Mucosa of rectum (tissue), 2 donors: ENCODE results near the gene DDI2.

Experiments
- H3K27ac ChIP-seq, 2 donors: one replicate each; pipeline ENCODE4 v1.7.0; 2013; ENCODE audit warnings: inconsistent platforms in 2 of 2, low read depth in 2 of 2, low read length in 2 of 2
- H3K27me3 ChIP-seq, 2 donors: one replicate each; pipeline ENCODE4 v1.7.0; 2013; ENCODE audit warnings: low read length in 2 of 2; ENCODE audit not compliant: control insufficient read depth in 2 of 2, insufficient read depth in 2 of 2
- H3K36me3 ChIP-seq, 2 donors: one replicate each; pipeline ENCODE4 v1.7.0; 2013; ENCODE audit warnings: low read length in 2 of 2; ENCODE audit not compliant: control insufficient read depth in 2 of 2, insufficient read depth in 2 of 2
- H3K4me1 ChIP-seq, 2 donors: one replicate each; pipeline ENCODE4 v1.7.0; 2013; ENCODE audit warnings: low read length in 2 of 2, mild to moderate bottlenecking in 1 of 2; ENCODE audit not compliant: control insufficient read depth in 2 of 2, insufficient read depth in 2 of 2
- H3K4me3 ChIP-seq, 2 donors: one replicate each; pipeline ENCODE4 v1.7.0; 2013; ENCODE audit warnings: low read length in 2 of 2
- H3K9ac ChIP-seq, 2 donors: one replicate each; pipeline ENCODE4 v1.7.0; 2013; ENCODE audit warnings: low read length in 2 of 2, low read depth in 1 of 2, mild to moderate bottlenecking in 1 of 2
- H3K9me3 ChIP-seq, 2 donors: one replicate each; pipeline ENCODE4 v1.7.0; 2013; ENCODE audit warnings: low read length in 2 of 2; ENCODE audit not compliant: control insufficient read depth in 2 of 2
- donor health status: healthy.
- donor health status: Normal muscosa, but diverticular disease.

Gene DDI2

DNA sequence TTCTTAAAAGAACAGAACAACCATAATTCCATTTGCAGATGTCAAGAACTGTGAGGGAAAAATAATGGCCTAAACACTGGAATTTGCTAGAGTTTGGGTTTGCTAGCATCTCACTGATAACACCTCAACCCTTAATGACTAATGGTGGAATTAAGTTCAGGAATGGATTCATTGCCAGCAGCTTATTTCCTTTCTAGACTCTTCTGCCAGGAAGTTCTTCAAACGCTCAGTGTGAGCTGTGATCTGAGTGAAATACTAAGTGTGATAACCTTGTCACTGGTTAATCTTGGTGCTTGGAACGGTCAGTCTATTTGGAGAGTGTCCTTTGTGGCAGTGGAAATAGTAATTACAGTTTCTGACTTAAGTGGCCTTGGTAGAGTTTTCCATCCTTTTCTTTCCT lies 45.2 kb downstream of the DDI2 start:
- no peak overlapping the region for H3K27ac ChIP-seq

DNA sequence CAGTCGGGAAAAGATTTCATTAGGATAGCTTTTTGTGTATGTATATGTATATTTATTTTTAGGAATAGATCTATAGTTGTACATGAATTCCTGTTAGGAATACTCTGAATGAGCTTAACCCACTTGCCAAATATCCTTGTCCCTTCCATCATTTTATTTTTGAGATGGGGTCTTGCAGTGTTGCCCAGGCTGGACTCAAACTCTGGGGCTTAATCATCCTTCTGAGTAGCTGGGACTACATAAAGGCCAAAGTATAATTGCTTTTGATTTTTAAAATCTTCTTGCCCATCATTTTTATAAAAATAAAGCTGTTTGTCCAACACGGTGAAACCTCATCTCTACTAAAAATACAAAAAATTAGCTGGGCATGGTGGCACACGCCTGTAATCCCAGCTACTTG lies 46.7 kb downstream of the DDI2 start:
- Histone ChIP-seq H3K36me3 (peaks cover 30 to 39% of the 10 kb centered on the region in 2 donors), H3K4me1 (peaks cover 0 to 2% of the 10 kb centered on the region in 2 donors), H3K9ac (no peak overlapping the region), H3K9me3 (no peaks in the 10 kb centered on the region), H3K4me3 (no peak overlapping the region), H3K27me3 (no peaks in the 10 kb centered on the region), H3K27ac (no peak overlapping the region)

More for the DNA sequence above, 45.2 kb downstream of the DDI2 start:
- no peak overlapping the region for H3K9ac ChIP-seq
- H3K4me3 ChIP-seq: no peak overlapping the region
- H3K4me1 ChIP-seq: no peaks in the 10 kb centered on the region
- H3K27me3 ChIP-seq: no peaks in the 10 kb centered on the region
- H3K9me3 ChIP-seq: no peaks in the 10 kb centered on the region
- H3K36me3 ChIP-seq: peaks cover 30 to 40% of the 10 kb centered on the region in 2 donors

DNA sequence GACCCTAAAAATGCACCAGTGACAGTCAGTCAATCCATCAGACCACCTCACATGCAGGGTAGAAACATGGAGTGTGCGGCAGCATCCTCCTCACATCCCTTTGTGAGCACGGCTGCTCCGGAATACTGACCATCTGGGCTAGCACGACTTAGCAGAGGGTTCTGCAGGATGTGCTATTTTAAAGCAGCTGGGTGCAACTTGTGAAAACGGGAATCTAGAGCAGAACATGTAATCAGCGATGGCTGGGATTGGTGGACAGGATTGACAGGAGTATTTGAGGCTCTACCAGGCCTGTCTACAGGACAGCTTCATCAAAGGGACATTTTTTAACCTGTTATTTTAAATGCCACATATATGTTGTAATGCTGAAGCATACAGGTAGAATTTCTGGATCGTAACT lies 50.1 kb downstream of the DDI2 start:
- Histone ChIP-seq H3K4me3 (no peak overlapping the region), H3K36me3 (peaks cover 3 to 5% of the 10 kb centered on the region in 2 donors), H3K27me3 (no peaks in the 10 kb centered on the region), H3K27ac (no peak overlapping the region), H3K9ac (no peak overlapping the region), H3K4me1 (peaks cover 0 to 2% of the 10 kb centered on the region in 2 donors), H3K9me3 (no peaks in the 10 kb centered on the region)

DNA sequence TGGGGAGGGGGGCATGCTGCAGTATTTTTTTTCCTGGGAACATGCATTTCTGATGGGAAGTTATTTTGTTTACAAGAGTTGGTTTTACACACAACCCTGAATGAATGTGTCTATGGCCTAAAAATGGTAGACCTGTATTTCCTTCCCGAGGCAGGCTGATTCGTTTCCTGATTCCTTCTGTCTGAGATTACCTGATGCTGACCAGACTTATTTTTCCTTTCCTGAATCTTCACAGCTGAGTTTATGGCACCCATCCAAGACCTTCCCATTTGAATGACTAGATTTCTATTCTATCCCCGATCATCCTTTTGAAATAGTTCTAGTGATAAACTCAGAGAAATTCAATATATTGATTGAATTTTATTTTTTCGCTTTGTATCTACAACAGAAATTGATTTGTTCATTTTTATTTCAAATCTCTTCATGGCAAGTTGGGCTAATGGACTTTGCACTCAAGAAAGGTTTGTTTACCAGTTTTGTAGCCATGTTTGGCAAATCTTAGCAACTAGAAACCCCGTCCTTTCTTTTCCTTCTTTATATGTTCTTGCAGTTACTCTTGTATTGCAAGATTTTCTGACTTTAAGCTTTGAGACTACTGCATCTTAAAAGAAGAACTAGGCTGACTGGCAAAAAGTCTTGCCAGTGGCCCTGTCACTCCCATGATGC lies 51.0 kb downstream of the DDI2 start:
- no peaks in the 10 kb centered on the region for H3K27me3 ChIP-seq
- no peaks in the 10 kb centered on the region for H3K9me3 ChIP-seq
- H3K9ac ChIP-seq: no peak overlapping the region
- peaks cover 0 to 2% of the 10 kb centered on the region in 2 donors for H3K4me1 ChIP-seq
- H3K27ac ChIP-seq: no peak overlapping the region
- no peak overlapping the region for H3K4me3 ChIP-seq
- peaks cover 0 to 2% of the 10 kb centered on the region in 2 donors for H3K36me3 ChIP-seq

DNA sequence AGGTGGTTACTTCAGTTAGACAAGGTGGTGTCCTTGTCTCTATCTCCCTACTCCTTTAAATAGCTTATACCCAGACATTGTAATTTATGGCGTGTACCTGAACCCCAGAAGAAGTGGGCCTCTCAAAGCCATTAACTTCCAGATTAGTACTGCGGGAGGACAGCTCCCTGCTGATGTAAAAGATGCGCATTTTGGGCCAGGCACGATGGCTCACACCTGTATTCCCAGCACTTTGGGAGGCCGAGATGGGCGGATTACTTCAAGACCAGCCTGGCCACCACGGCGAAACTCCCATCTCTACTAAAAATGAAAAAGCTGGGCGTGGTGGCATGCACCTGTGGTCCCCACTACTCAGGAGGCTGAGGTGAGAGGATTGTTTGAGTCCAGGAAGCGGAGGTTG lies 51.8 kb downstream of the DDI2 start:
- Histone ChIP-seq H3K27ac (no peak overlapping the region), H3K4me1 (peaks cover 0 to 2% of the 10 kb centered on the region in 2 donors), H3K36me3 (peaks cover 0 to 2% of the 10 kb centered on the region in 2 donors), H3K4me3 (no peak overlapping the region), H3K9ac (no peak overlapping the region), H3K27me3 (no peaks in the 10 kb centered on the region), H3K9me3 (no peaks in the 10 kb centered on the region)

DNA sequence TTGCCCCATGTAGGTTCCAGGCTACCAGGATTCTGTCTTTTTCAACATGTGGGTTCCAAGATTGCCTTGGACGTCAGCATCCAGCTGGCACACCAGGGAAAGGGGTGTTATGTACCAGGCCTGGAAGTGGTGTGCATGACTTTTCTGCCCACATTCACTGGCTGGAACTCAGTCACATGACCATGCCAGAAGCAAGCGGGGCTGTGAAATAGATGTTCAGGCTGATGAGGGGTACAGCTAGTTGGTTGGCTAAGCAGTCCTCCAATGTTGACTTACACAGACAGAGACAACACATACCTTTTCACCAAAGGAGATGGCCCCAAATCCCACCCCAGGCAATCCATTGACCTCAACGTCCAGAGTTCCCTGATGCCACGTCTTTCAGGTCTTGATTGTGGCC lies 52.6 kb downstream of the DDI2 start:
- no peak overlapping the region for H3K27ac ChIP-seq
- peaks cover 0 to 2% of the 10 kb centered on the region in 2 donors for H3K36me3 ChIP-seq
- H3K27me3 ChIP-seq: no peaks in the 10 kb centered on the region
- no peak overlapping the region for H3K4me3 ChIP-seq
- no peak overlapping the region for H3K9ac ChIP-seq
- H3K4me1 ChIP-seq: peaks cover 0 to 2% of the 10 kb centered on the region in 2 donors
- H3K9me3 ChIP-seq: no peaks in the 10 kb centered on the region

DNA sequence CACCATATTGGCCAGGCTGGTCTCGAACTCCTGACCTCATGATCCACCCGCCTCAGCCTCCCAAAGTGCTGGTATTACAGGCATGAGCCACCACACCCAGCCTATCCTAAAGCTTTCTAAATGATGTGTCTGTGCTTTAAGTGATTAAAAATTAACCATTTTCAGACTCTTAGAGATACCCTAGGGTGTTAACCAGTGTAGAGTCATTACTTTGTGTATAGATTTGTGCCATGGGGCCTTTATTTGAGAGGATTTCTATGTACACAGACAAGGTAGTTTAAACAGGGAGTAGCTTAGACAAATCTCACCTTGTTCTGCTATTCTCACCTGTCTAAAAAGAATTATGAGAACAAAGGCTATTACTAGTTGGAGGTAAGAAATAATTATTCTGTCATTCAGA lies 54.2 kb downstream of the DDI2 start:
- Histone ChIP-seq H3K27me3 (no peaks in the 10 kb centered on the region), H3K4me3 (no peak overlapping the region), H3K36me3 (peaks cover 0 to 2% of the 10 kb centered on the region in 2 donors), H3K27ac (no peak overlapping the region), H3K4me1 (peaks cover 0 to 2% of the 10 kb centered on the region in 2 donors), H3K9ac (no peak overlapping the region), H3K9me3 (no peaks in the 10 kb centered on the region)

DNA sequence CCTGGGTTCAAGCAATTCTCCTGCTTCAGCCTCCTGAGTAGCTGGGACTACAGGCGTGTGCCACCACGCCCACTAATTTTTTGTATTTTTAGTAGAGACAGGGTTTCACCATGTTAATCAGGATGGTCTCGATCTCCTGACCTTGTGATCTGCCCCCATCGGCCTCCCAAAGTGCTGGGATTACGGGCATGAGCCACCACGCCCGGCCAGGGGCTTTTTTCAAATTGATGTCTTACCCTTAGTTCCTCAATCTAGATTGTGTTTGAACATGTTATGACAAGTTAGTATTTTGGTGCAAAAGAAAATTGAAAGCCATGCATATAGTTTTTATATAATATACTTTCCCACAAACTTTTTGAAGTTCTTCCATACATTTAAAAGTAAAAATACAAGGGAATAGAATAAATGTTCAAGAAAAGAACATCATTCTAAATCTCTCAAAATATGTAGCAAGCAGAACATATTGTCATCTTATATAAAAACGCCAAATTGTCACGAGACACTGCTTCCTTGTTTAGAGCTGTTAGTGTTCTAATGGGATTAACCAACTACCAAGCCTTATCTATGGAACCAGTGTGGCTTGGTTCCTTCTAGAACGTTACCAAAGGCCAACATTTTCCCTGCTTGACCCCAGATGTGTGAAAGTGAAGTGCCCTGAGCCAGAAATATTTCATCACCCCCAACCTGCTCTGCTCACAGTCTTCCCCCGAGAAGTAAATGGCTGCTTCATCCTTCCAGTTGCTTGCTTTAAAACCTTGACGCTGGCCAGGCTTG lies 57.3 kb downstream of the DDI2 start:
- H3K4me1 ChIP-seq: no peaks in the 10 kb centered on the region
- H3K9ac ChIP-seq: no peak overlapping the region
- H3K9me3 ChIP-seq: no peaks in the 10 kb centered on the region
- H3K27me3 ChIP-seq: no peaks in the 10 kb centered on the region
- H3K27ac ChIP-seq: no peak overlapping the region
- H3K4me3 ChIP-seq: no peak overlapping the region
- H3K36me3 ChIP-seq: no peaks in the 10 kb centered on the region

DNA sequence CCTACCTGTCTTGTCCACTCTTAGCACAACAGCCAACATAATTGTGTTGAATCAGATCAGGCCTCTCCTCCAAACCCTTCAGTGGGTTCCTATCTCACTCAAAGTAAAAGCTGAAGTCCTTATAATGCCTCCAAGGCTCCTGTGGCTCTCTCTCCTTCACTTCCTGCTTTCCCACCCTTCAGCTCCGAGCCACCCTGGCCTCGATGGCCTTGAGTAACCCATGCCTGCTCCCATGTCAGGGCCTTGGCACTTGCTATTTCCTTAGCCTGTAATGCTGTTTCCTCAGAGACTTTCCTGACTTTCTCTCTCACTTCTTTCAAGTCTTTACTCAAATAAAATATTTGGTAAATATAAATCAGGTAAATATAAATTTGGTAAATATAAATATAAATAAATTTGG lies 58.8 kb downstream of the DDI2 start:
- Histone ChIP-seq H3K9me3 (no peaks in the 10 kb centered on the region), H3K27ac (no peak overlapping the region), H3K4me1 (no peaks in the 10 kb centered on the region), H3K9ac (no peak overlapping the region), H3K36me3 (no peaks in the 10 kb centered on the region), H3K27me3 (no peaks in the 10 kb centered on the region), H3K4me3 (no peak overlapping the region)
